ENCODE results near the gene MRPL49.

GRCh38 chr11:65114538-65115171, 7.5 kb upstream of the MRPL49 start:
- TF ChIP-seq ZBTB48 (tag by site-specific recombination; IDR thresholded peaks at IDR 0.05) = no peak
- TF ChIP-seq ZNF449 (tag by site-specific recombination; IDR thresholded peaks at IDR 0.05) = no peak
- no peak for TF ChIP-seq CTCF (tag by site-specific recombination; IDR thresholded peaks at IDR 0.05)
- TF ChIP-seq ZNF585B (tag by site-specific recombination; IDR thresholded peaks at IDR 0.05) = no peak
- no peak for TF ChIP-seq ZNF555 (tag by site-specific recombination; conservative IDR thresholded peaks at IDR 0.05)
- TF ChIP-seq KLF16 (tag by site-specific recombination; IDR thresholded peaks at IDR 0.05) = no peak
- no peak for TF ChIP-seq YY1 (tag by site-specific recombination; IDR thresholded peaks at IDR 0.05)
- TF ChIP-seq ZSCAN5A (tag by site-specific recombination; IDR thresholded peaks at IDR 0.05) = no peak
- no peak for TF ChIP-seq ZNF140 (tag by site-specific recombination; IDR thresholded peaks at IDR 0.05)
- no peak for TF ChIP-seq PBX3 (CRISPR knock-in tag; IDR thresholded peaks at IDR 0.05)
- no peak for TF ChIP-seq ZNF398 (tag by site-specific recombination; IDR thresholded peaks at IDR 0.05)
- no peak for TF ChIP-seq ZNF596 (tag by site-specific recombination; IDR thresholded peaks at IDR 0.05)
- TF ChIP-seq ZNF518A (tag by site-specific recombination; conservative IDR thresholded peaks at IDR 0.05; ENCODE audit: low read depth) = no peak
- no peak for TF ChIP-seq RBAK (tag by site-specific recombination; IDR thresholded peaks at IDR 0.05)

Data from HEK293 (cell line).